ENCODE results near the gene ATOH8. TPM values are rescaled to one million over a fixed set of nuclear protein-coding genes. Genes with fewer than 3 reads are reported as not detected.

ATOH8 gene, protein sequence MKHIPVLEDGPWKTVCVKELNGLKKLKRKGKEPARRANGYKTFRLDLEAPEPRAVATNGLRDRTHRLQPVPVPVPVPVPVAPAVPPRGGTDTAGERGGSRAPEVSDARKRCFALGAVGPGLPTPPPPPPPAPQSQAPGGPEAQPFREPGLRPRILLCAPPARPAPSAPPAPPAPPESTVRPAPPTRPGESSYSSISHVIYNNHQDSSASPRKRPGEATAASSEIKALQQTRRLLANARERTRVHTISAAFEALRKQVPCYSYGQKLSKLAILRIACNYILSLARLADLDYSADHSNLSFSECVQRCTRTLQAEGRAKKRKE
- 93.6 TPM for total RNA-seq
- long read RNA-seq, transcript ATOH8-201 (3 exons, 2,438 nt), result major isoform, 129 of 179 reads
- long read RNA-seq, partial matches to known transcripts, result 6 of 179 reads
- long read RNA-seq, other reads (novel, unspliced or antisense), result 43 of 179 reads

DNA sequence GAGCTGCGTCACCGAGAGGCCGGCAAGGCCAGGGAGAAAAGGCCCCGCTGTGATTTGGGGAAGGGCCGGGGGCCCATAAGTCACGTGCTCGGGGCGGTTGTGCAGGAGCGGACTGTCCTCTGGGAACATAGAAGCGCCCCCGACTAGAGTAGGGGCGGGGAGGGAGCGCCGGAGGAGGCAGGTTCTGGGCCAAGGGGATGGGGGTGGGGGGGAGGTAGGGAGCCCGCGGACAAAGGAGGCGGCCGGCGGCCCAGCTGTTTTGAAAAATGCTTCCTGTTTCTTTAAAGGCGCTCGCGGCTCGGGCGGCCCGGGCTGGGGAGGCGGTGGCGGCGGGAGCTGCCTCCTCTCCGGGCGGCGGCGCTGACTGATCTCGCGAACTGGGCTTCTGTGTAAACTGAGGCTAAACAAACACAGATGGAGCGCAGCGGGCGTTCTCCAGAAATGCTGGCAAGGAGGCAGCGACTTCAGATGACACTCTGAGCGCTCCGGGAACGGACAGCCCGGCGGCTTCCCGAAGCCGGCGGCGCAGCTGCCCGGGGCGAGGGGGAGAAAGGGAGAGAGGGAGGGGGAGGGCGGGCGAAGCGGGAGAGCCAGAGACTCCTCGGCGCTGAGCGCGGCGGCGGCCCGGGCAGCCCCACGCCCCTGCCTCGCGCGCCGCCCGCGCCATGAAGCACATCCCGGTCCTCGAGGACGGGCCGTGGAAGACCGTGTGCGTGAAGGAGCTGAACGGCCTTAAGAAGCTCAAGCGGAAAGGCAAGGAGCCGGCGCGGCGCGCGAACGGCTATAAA, at the start of gene ATOH8:
ATOH8 (plus strand) TSS at position 467 of the 788 bp plus-strand sequence; CDS start at position 666, 199 bp downstream.
- H3K36me3 ChIP-seq, result peaks cover 5% of the 10 kb centered on the region
- H3K4me3 ChIP-seq, result peak within 1 kb of the TSS; percentile 87
- DNase-seq, result peak; percentile 92
- TF ChIP-seq, protein P1, sequence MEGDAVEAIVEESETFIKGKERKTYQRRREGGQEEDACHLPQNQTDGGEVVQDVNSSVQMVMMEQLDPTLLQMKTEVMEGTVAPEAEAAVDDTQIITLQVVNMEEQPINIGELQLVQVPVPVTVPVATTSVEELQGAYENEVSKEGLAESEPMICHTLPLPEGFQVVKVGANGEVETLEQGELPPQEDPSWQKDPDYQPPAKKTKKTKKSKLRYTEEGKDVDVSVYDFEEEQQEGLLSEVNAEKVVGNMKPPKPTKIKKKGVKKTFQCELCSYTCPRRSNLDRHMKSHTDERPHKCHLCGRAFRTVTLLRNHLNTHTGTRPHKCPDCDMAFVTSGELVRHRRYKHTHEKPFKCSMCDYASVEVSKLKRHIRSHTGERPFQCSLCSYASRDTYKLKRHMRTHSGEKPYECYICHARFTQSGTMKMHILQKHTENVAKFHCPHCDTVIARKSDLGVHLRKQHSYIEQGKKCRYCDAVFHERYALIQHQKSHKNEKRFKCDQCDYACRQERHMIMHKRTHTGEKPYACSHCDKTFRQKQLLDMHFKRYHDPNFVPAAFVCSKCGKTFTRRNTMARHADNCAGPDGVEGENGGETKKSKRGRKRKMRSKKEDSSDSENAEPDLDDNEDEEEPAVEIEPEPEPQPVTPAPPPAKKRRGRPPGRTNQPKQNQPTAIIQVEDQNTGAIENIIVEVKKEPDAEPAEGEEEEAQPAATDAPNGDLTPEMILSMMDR (IDR thresholded peaks at IDR 0.05), result no peak
- peaks cover 58% of the 10 kb centered on the region for H3K4me1 ChIP-seq
- H3K27ac ChIP-seq, result peak within 1 kb of the TSS; percentile 92
- ATAC-seq, result peak; percentile 55
- H3K27me3 ChIP-seq, result no peaks in the 10 kb centered on the region
- no peaks in the 10 kb centered on the region for H3K9me3 ChIP-seq
- intact Hi-C loops (cut with DNase I), result no loop called here

DNA sequence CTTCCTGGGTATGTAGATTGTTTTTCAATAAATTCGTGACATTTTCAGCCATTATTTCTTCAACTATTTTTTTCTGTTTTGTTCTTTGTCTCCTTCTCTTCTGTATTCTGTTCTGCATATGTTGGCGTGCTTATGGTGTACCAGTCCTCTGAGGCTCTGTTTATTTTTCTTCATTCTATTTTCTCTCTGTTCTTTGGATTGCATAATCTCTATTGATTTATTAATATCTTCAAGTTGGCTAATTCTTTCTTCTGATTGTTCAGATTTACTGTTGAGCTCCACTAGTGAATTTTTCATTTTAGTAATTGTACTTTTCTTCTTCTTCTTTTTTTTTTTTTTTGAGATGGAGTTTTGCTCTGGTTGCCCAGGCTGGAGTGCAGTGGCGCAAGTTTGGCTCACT, 49.8 kb upstream of the ATOH8 start:
- H3K4me1 ChIP-seq, result peaks cover 48% of the 10 kb centered on the region
- no peak for DNase-seq
- H3K4me3 ChIP-seq, result no peak overlapping the region
- H3K36me3 ChIP-seq, result no peaks in the 10 kb centered on the region
- TF ChIP-seq, protein P1 (IDR thresholded peaks at IDR 0.05), result no peak
- peak overlapping the region; percentile 94 for H3K27ac ChIP-seq
- ATAC-seq, result no peak
- intact Hi-C loops (cut with DNase I), result no loop called here
- no peaks in the 10 kb centered on the region for H3K9me3 ChIP-seq
- H3K27me3 ChIP-seq, result no peaks in the 10 kb centered on the region

DNA sequence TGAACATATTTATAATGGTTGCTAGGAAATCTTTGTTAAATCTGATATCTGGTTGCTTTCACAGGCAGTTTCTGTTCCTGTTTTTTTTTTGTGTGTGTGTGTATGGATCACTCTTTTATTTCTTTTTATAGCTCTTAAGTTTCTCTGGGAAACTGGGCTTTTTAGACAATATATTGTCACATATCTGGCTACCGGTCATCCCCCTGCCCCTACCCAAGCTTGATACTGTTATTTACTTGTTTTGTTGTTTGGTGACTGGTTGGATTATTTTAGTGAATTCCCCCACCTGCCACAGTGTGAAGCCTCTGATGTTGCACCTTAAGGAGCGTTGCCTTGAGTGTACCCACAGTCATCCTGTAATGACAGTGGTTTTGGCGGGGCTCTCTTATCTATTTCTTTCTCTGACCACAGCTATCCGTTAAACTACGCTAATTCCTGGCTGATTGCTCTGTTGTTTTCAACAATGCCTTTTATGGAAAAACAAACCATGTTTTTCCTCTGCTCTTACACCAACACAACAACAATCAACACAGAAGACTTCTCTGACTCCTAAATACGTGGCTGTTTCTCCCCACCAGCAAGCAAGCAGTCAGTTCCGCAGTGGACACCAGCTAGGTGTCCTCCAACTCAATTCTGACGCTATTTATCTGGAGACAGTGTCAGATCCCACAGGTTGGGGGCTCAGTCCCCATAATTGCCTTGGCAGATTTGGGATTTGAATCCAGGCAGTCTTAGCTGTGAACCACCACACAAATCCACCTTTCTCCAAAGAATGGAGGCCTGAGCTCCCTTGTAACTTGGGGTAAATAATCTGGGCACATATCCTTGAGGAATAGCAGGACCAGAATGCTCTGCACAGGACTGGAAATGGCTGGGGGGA, 48.8 kb upstream of the ATOH8 start:
- DNase-seq, result no peak
- TF ChIP-seq, protein P1 (IDR thresholded peaks at IDR 0.05), result no peak
- Histone ChIP-seq H3K27ac (peak overlapping the region; percentile 94), H3K36me3 (no peaks in the 10 kb centered on the region), H3K4me3 (no peak overlapping the region), H3K4me1 (peaks cover 58% of the 10 kb centered on the region), H3K9me3 (no peaks in the 10 kb centered on the region), H3K27me3 (no peaks in the 10 kb centered on the region)
- intact Hi-C loops (cut with DNase I), result no loop called here
- no peak for ATAC-seq

DNA sequence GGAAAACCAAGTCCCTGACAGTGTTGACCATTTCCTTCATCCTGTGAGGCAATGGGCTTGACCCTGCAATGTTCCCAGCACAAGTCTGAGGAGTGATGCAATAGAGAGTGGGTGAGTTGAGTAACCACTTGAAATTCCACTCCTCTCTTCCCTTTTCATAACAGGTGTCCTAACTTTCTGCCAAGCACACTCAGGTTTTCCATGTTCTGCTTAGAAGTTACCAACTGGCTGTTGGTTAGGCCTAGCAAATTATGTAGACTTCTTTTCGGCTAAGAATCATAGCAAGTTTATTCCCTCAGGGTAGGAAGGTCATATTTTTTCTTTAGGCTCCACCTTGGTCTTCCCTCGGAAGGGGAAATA, 48.1 kb upstream of the ATOH8 start:
- ATAC-seq (peak; percentile 79), DNase-seq (no peak)
- peak overlapping the region; percentile 94 for H3K27ac ChIP-seq
- H3K4me1 ChIP-seq, result peaks cover 64% of the 10 kb centered on the region
- H3K36me3 ChIP-seq, result no peaks in the 10 kb centered on the region
- no peak overlapping the region for H3K4me3 ChIP-seq
- H3K9me3 ChIP-seq, result no peaks in the 10 kb centered on the region
- TF ChIP-seq, protein P1 (IDR thresholded peaks at IDR 0.05), result no peak
- intact Hi-C loops (cut with DNase I), result no loop called here
- H3K27me3 ChIP-seq, result no peaks in the 10 kb centered on the region

DNA sequence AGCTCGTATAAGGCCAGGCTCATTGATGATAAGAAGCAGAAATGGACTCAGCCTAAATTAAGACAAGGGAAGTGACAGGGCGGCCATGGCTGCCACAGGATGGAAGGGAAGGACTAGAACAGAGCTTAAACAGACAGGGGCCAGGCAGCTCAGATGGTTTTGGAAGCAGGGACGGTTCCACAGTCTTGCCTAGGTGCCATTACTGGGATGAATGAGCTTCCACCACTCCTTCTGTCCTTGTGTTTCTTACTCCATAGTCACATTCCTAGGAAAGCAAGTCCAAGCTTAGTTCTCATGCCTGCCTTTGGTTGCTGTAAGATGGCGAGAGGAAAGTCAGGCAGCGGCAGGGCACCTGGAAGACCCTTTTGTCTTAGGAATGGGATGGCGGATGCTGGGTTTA, 47.7 kb upstream of the ATOH8 start:
- Histone ChIP-seq H3K27me3 (no peaks in the 10 kb centered on the region), H3K9me3 (no peaks in the 10 kb centered on the region), H3K27ac (peak overlapping the region; percentile 94), H3K4me1 (peaks cover 65% of the 10 kb centered on the region), H3K36me3 (no peaks in the 10 kb centered on the region), H3K4me3 (no peak overlapping the region)
- TF ChIP-seq, protein P1 (IDR thresholded peaks at IDR 0.05), result no peak
- intact Hi-C loops (cut with DNase I), result no loop called here
- no peak for DNase-seq
- no peak for ATAC-seq
